ENCODE data around the gene TGFB2.

DNA sequence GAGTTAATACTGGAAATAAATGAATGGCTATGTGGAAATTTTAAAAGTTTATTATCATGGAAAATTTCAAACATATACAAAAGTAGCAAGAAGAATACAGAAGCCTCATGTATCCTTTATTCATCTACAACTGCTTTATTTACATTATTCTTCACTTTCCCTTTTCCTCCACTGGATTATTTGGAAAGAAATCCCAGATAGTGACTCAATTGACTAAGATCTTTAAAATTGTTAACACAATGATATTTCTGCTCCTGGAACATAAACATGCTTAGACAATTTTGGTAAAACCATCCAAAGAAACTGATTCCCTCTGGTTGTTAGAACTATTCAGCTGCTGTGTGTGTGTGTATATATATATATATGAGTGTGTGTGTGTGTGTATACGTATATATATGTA, 116.2 kb downstream of the TGFB2 start:
- TF ChIP-seq, protein P1, sequence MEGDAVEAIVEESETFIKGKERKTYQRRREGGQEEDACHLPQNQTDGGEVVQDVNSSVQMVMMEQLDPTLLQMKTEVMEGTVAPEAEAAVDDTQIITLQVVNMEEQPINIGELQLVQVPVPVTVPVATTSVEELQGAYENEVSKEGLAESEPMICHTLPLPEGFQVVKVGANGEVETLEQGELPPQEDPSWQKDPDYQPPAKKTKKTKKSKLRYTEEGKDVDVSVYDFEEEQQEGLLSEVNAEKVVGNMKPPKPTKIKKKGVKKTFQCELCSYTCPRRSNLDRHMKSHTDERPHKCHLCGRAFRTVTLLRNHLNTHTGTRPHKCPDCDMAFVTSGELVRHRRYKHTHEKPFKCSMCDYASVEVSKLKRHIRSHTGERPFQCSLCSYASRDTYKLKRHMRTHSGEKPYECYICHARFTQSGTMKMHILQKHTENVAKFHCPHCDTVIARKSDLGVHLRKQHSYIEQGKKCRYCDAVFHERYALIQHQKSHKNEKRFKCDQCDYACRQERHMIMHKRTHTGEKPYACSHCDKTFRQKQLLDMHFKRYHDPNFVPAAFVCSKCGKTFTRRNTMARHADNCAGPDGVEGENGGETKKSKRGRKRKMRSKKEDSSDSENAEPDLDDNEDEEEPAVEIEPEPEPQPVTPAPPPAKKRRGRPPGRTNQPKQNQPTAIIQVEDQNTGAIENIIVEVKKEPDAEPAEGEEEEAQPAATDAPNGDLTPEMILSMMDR (conservative IDR thresholded peaks at IDR 0.05; ENCODE audit: low read depth in 2 of 2): no peak
- TF ChIP-seq EZH2 (IDR thresholded peaks at IDR 0.05; ENCODE audit: low read depth, unreplicated experiment) (no peak), REST (IDR thresholded peaks at IDR 0.05; ENCODE audit: unreplicated experiment) (no peak)

All from GM23338 (cell line).